GM21381 (cell line): ENCODE measurements around the gene VRK2.
"Not testable (repeated sequence)": the region's sequence is repeated elsewhere in the genome, so short reads cannot be mapped to it uniquely, and the experiment has no call there.

Experiments
- ATAC-seq: cut with Tn5 transposase; IDR thresholded peaks from one replicate; pipeline ENCODE4 v1.9.1; 2021; ENCODE audit warnings: mild to moderate bottlenecking, moderate library complexity; ENCODE audit not compliant: unreplicated experiment

The VRK2 gene

GRCh38 chr2:58052978-58053377, 6.4 kb downstream of the VRK2 start:
- ATAC-seq = no peak

GRCh38 chr2:58054264-58054663, 7.7 kb downstream of the VRK2 start:
- no peak for ATAC-seq

- no peak for ATAC-seq
Observed at GRCh38 chr2:58055033-58055786, 8.6 kb downstream of the VRK2 start.

- ATAC-seq = no peak
Observed at GRCh38 chr2:58056192-58056916, 9.7 kb downstream of the VRK2 start.

GRCh38 chr2:58057707-58058530, 11.3 kb downstream of the VRK2 start:
- ATAC-seq = no peak

GRCh38 chr2:58063641-58064040, 17.0 kb downstream of the VRK2 start:
- no peak for ATAC-seq

- no peak for ATAC-seq
Observed at GRCh38 chr2:58064086-58064485, 17.5 kb downstream of the VRK2 start.

GRCh38 chr2:58065248-58065647, 18.6 kb downstream of the VRK2 start:
- no peak for ATAC-seq

GRCh38 chr2:58067001-58067400, 20.4 kb downstream of the VRK2 start:
- no peak for ATAC-seq

GRCh38 chr2:58070765-58071164, 24.2 kb downstream of the VRK2 start:
- ATAC-seq = no peak

- ATAC-seq = no peak
Observed at GRCh38 chr2:58072102-58072501, 25.5 kb downstream of the VRK2 start.

GRCh38 chr2:58073008-58073407, 26.4 kb downstream of the VRK2 start:
- ATAC-seq = no peak

- no peak for ATAC-seq
Observed at GRCh38 chr2:58073751-58074150, 27.1 kb downstream of the VRK2 start.

GRCh38 chr2:58081000-58081399, 34.4 kb downstream of the VRK2 start:
- no peak for ATAC-seq

- ATAC-seq = no peak
Observed at GRCh38 chr2:58089081-58089480, 42.5 kb downstream of the VRK2 start.

GRCh38 chr2:58092772-58093171, 46.2 kb downstream of the VRK2 start:
- not testable (repeated sequence) for ATAC-seq

- no peak for ATAC-seq
Observed at GRCh38 chr2:58097025-58097424, 50.4 kb downstream of the VRK2 start.

- no peak for ATAC-seq
Observed at GRCh38 chr2:58098254-58099095, 51.9 kb downstream of the VRK2 start.

- ATAC-seq = no peak
Observed at GRCh38 chr2:58099096-58099769, 52.6 kb downstream of the VRK2 start.

GRCh38 chr2:58101500-58101899, 54.9 kb downstream of the VRK2 start:
- ATAC-seq = no peak
